ENCODE measurements around the gene KISS1R. TPM values are rescaled to one million over a fixed set of nuclear protein-coding genes. Genes with fewer than 3 reads are reported as not detected.

The KISS1R gene
- total and polyA plus RNA-seq, 2 of the 4 experiments (the other 2 are of a cell fraction) = not detected

- DNase-seq (no peak), ATAC-seq (ENCODE audit: low read depth) (no peak)
- no peak overlapping the region for H3K4me2 ChIP-seq (ENCODE audit: low read depth, low read length)
- no peak for TF ChIP-seq RAD21 (IDR thresholded peaks at IDR 0.05; ENCODE audit: low read length)
- peaks cover 45% of the 10 kb centered on the region for H4K20me1 ChIP-seq (ENCODE audit: insufficient read depth, low read length)
- no peaks in the 10 kb centered on the region for H3K9me3 ChIP-seq (ENCODE audit: control insufficient read depth, insufficient read depth, low read length)
- H3K56ac ChIP-seq (ENCODE audit: extremely low read depth, insufficient read depth, low read length) = no peak overlapping the region
- ChIA-PET POLR2A (ENCODE audit: unreplicated experiment) (no interaction called here), CTCF (no interaction called here)
- dilution Hi-C loops (cut with HindIII; ENCODE audit: low sequenced_read_pairs, unreplicated experiment) = no loop called here
- H3K4me3 ChIP-seq (ENCODE audit: insufficient read depth, low read depth, low read length) = no peak overlapping the region
- WGBS, 2 experiments (ENCODE audit: extremely low coverage in 2 of 2, insufficient read length in 1 of 2) = 67% methylated on average over 3 of the region's 12 CpGs; no CpG with 5 or more reads in 1 of the 2 experiments
- H2AK5ac ChIP-seq (ENCODE audit: low read depth, low read length) = no peak overlapping the region; the same call in 1 of the 2 replicates
- BruUV-seq (replicated peaks) = no TSS peak
- no peak overlapping the region for H2BK15ac ChIP-seq (ENCODE audit: low read depth, low read length)
- no peak overlapping the region for H3K27ac ChIP-seq (ENCODE audit: insufficient read depth, low read length)
- no peak overlapping the region for H3K4ac ChIP-seq (ENCODE audit: low read depth, low read length)
- peaks cover 53% of the 10 kb centered on the region for H3K36me3 ChIP-seq (ENCODE audit: control insufficient read depth, insufficient read depth, low read length)
- H3K23ac ChIP-seq (ENCODE audit: low read depth, low read length) = no peak overlapping the region
- H3K4me1 ChIP-seq (ENCODE audit: control insufficient read depth, insufficient read depth, low read length) = peaks cover 18% of the 10 kb centered on the region
- H2BK20ac ChIP-seq (ENCODE audit: low read depth, low read length) = no peak overlapping the region
- no peak overlapping the region for H3K14ac ChIP-seq (replicated peaks; ENCODE audit: low read depth, low read length)
- H2AFZ ChIP-seq (replicated peaks; ENCODE audit: low read length, poor library complexity) = no peak overlapping the region
- H2AK9ac ChIP-seq (replicated peaks; ENCODE audit: low read depth, low read length, poor library complexity) = no peak overlapping the region
- H3K18ac ChIP-seq (ENCODE audit: low read depth, low read length) = no peak overlapping the region
- H2BK5ac ChIP-seq (ENCODE audit: low read depth, low read length, poor library complexity, severe bottlenecking) = no peak overlapping the region
- H4K8ac ChIP-seq (ENCODE audit: low read depth in 2 of 2, low read length in 2 of 2) = no peak overlapping the region
- no peak overlapping the region for H3K9ac ChIP-seq (ENCODE audit: low read depth, low read length)
- H3K9me1 ChIP-seq (ENCODE audit: insufficient read depth, low read length) = peaks cover 10% of the 10 kb centered on the region; the same call in 1 of the 2 replicates
- H3K79me1 ChIP-seq (ENCODE audit: low read depth in 1 of 2, low read length in 2 of 2) = peaks cover 51 to 88% of the 10 kb centered on the region in 2 experiments
- H3K27me3 ChIP-seq (ENCODE audit: control insufficient read depth, insufficient read depth, low read length) = no peaks in the 10 kb centered on the region
- in situ Hi-C loops (cut with MboI; ENCODE audit: low sequenced_read_pairs) = no loop called here
- H2BK120ac ChIP-seq (ENCODE audit: low read depth, low read length) = no peak overlapping the region
- no peak overlapping the region for H4K91ac ChIP-seq (ENCODE audit: insufficient read depth, low read depth, low read length)
- intact Hi-C loops (cut with micrococcal nuclease) = no loop called here
- H4K5ac ChIP-seq (ENCODE audit: low read depth, low read length) = no peak overlapping the region
Measured at GRCh38 chr19:960020-960419, 42.9 kb downstream of the KISS1R start.

Data from IMR-90 (cell line).